Inflammatory macrophage treated with lipopolysaccharide for 4 hours (primary cell): ENCODE results near the gene GPC3.
"Not testable (repeated sequence)": the region's sequence is repeated elsewhere in the genome, so short reads cannot be mapped to it uniquely, and the experiment has no call there.

ENCODE experiments used
- DNase-seq: peaks from one replicate; pipeline ENCODE4 v3.0.0-alpha.2; 2020

The GPC3 gene

DNA sequence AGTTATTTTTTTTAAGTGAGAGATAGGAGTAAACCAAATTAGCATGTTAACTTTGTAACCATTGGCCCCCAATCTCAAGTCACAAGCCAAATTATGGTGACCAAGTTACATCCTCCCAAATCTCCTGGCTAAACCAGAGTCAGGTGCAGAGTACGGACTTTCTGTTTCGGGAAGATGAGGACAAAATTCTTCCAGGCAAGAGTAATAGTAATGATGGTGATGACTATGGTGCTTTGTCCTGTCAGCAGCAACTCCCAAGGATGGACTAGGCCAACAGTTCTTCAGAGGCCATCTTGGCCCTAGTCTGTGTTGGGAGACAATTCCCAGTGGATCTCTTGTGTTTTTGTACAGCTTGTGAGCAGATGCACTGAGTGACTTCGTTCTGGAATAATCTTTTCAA, 148.8 kb downstream of the GPC3 start:
- DNase-seq = no peak

DNA sequence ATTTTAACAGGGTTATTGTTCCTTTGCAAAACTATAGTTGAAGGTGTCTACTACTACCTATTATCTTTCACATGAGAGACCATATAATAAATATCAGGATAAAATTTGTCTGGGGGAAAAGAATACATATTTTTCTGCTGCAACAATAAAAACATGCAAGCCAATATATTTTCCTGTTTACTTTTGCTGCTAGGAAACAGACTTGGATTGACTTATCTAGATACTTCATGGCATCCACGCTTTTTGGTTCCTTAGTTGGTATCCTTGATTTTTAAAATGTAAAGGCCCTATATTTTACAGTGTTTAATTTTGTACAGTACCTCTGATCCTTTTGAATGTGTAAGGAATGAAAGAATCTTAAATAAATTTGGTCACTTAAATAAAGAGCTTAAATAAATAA, 150.6 kb downstream of the GPC3 start:
- DNase-seq = no peak

DNA sequence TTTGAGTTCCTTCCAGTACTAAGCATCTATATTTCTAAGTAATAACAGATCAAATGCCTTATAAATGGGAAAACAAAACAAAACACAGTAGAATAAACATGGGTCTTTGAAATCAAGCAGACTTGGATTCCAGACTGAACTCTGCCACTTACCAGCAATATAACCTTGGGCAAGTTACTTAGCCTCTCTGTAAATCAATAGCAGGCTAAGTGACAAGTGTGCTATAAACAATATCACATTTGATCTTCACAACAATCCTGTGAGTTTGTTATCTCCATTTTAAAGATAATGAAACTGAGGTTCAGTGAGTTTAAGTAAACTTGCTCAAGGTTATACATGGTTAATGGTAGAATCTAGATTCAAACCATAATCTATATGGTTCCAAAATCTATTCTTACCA, 165.8 kb downstream of the GPC3 start:
- DNase-seq = no peak

DNA sequence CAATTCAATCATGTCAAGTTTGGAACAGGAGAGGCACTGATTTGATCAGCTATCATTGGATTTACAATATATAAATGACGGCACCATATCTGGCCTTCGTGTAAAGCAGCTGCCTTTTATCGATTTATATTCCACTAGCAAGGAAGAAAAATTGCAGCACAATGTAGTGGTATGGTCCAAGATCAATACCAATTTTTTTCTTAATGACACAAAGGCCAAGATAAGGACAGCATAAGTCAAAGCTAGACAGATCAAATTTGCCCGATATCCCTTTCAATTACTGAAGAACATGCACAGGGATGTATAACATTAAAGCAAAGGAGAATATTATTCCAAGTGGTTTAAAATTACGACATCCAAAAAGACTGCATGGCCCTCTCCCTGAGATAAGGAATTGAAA, 167.4 kb downstream of the GPC3 start:
- no peak for DNase-seq

DNA sequence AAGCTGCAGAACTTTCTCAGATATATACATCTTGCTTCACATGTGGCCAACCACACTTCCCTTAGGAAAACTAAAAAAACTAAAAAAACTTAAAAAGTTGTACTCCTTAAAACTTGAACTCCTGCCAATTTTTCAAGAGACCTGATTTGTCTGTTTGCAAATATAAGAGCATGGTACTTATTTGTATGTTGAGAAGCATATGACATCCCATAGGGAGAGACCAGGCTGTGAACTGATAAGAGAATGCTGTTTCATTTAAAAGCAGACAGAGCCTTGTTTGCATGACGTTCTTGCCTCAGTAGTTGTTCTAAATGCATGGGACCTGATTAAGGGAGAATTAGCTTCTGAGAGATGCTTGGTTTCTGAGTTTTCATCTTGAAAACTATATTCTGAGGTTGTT, 169.9 kb downstream of the GPC3 start:
- no peak for DNase-seq

DNA sequence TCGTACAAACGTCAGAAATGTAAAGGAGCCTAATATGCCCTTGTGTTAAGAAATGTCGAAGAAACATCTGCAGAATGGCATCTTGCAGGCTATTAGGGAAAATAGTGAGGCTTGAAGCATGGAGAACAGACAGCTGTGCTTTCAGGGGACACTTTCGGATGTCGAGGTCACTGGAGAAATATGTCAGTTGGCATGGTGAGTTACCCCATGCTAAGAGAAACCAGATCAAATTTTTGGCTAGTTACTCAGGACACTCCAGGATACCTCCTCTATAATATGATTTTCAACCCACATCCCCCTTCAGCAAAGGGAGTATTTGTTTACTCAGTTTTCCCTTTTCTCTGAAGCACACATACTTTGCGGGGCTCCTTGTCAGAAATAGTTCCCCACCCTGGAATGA, 171.4 kb downstream of the GPC3 start:
- DNase-seq = no peak

DNA sequence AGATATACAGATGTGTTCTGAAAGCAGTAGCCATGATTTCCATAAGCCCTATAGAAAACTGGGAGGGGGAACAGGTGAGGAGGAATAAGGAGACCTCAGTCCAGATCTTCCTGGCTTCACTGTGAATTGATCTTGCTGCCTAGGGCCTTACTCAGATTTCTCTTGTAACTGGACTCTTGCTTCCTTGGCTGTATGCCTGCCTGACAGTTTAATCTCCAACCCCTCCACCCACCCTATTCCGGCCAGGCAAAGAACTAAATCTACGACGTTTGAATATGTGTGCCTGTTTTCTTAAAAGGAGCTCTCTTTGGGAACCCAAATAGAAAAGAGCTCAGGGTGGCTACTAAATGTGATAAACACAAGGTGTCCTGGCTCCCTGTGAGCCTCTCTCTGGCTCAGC, 173.0 kb downstream of the GPC3 start:
- no peak for DNase-seq

DNA sequence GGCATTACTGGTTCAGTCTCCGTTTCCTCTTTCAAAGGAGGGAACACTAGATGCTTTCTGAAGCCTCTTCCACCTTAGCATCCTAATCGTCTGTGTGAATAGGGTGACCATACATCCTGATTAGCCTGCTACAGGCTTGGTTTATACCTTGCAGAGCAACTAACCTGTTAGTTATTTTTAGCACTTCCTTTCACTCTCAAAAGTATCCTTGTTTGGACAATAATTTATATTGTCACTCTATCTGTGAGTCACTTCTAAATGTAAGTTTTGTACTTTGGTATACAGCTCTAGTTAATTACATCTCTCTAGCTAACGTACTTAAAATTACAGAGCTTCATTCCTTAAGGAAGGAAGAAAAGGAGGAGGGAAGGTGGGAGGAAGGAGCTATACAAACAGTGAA, 174.5 kb downstream of the GPC3 start:
- DNase-seq = no peak

DNA sequence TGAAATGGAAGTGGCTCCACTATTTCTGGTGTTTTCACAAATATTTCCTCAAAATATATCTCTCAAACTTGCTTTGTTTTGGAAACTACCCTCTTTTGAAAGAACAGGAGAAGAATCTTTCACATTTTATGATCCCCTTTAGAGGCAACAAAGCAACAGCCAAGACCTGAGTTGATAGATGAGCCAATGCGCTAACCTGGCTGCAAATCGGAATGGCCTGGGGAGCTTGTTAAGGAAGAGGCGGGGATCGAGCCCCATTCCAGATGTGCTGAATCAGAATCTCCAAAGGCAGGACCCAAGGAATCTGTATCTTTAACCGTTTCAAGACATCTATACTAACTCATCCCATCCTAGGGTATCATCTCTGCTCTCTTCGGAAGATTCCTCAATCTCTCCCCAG, 181.3 kb downstream of the GPC3 start:
- DNase-seq = no peak

DNA sequence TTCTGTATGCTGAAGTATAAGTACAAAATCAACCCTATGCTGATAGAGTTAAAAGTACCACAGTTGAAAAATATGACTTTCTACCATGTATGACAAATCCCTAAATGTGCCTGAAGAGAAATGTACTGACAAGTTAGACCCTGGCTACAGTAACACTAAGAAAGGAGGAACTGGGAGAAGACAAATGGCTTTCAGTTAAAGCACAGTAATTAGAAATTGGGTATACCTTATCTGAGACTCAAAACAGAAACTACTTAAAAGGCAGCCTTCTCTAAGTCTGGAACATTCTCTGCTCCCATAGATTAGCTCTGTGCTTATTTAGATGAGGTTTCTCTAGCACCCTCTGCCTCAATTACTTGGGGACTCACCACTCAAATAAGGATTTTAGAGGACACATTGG, 189.1 kb downstream of the GPC3 start:
- DNase-seq = no peak

DNA sequence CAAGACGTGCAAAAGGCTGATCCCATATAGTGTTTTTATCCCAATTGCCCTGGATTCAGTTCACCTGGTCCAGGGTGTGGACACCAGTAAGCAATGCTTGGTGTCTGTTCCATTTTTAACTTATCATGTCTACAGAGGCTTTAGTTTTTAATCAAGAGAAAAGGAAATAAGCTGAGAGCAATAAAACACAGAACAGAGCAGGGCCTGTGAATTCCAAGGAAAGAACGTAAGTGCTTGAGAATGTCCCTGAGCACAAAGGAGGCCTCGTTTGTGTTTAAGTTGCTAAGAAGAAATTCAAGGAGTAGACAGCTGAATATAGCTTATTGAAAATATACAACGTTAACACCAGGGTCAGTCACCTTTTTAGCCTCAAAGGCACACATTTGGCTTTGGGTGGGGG, 191.3 kb downstream of the GPC3 start:
- no peak for DNase-seq

DNA sequence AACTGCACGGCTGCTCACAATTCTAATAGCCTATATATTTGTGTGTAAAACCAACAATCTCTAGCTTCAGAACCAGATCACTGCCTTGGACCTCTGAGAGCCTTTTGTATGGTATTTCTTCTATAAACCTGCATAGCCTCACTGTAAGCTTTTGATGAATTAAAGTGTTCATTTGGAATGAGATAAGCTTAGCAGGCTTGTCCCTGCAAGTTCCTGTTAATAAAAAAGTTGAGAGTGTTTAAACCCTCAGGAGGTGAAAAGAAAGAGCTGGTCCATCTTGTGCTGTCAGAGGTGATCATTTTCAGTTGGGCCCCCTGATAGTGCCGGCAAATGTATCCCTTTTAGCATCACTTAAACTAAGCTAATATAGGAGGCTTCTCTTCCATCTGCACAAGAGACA, 191.8 kb downstream of the GPC3 start:
- DNase-seq = no peak

DNA sequence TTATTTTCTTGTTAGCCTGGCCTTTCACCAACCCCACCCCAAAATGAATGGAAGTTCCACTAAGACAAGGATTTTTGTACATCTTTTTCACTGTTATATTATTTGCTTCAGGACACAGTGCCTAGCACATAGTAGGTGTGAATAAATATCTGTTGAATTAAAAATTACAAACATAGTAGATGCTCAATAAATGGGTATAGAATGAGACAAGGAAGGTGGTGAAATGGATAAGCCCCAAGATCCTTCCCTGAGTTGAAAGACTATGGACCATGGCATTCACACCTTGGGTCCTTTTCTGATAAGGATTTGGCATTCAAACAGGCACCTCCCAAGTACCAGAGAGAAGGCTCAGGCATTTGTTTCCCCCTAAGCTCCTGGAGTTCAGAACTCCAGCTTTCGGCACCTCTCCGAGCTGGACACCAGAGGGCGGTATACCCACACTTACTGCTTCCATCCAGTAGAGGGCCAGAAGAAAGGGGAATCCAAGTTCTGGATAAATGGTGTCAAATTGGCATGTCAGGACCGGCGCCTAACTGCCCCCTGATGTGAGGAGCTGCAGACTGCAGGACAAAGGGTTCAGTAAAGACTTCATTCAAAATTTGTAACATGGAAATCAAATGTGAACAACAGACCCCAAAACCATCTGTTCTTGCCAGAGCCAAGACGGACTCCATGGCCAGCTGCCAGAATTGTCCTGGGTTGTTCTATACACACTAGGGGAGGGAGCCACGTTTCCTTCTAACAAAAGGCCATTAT, 193.0 kb downstream of the GPC3 start:
- DNase-seq = peak; percentile 42

DNA sequence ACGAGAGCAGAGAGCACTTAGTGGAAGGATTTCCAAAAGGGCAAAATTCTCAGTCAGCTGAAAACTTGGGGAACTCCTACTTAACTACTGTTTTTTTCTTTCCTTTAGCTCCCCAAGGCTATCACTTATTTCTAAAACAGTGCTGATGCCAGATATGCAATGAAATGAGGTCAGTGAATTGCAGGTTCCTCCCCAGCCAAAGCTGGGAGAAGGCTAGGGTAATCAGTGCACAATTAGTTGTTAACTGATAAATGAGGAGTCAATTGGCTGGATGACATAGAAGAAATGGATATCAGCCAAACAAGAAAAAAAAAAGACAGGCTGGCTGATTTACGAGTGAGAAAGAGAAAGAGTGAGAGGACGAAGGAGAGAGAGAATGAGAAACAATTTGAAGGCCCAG, 195.6 kb downstream of the GPC3 start:
- DNase-seq = no peak

DNA sequence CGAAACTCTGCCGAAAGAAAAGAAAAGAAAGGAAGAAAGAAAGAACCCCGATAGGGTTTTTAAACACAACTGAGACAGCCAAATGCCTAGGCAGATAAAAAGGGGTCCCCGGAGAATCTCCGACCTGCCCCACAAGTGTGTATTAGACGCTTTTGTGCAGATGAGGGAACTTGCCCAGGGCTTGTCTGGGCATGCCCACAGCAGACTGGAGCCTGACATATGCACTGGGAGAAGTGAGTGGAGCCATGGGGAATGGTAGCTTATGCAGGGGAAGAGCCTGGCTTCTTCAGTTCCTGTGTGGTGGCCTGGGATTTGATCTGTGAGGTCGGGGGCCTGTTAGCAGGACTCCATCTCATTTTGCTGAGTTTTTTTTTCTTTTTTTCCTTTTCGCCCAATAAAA, 199.0 kb downstream of the GPC3 start:
- no peak for DNase-seq

DNA sequence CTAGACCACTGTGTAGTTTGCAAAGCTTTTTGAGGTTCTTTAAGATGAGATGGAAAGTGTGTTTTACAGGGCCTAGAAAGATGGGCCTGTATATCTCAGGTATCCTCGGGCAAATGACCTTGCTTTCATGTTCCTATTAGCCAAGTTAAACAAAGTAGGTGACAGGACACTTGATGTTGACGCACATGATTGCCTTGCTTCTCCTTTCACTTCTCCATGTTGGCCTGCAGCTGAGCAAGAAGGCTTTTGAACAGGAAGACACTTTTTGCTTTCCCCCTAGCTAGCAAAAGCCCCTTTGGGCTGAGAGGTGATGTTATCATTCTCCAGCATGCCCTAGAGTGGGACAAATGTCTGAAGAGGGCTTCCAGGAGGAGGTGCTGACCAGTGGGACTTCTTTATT, 202.1 kb downstream of the GPC3 start:
- peak; percentile 50 for DNase-seq

DNA sequence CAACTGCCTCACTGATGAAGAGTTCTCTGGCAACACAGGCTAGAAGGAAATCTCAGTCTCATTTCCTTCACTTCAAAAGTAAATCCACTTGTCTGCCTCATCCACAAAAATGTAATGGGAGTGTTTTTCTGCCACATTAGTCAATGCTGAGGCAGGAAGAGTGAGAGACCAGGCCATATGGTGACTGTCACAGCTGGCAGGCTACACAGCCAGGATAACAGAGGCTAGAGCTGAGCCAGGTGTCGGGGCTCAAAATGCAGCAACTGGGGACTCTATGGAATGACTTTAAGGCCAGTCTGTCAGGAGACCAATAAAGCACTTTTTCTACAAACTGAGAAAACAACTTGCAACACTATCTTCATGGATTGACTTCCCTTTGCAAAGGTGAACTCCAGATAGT, 204.2 kb downstream of the GPC3 start:
- DNase-seq = no peak

DNA sequence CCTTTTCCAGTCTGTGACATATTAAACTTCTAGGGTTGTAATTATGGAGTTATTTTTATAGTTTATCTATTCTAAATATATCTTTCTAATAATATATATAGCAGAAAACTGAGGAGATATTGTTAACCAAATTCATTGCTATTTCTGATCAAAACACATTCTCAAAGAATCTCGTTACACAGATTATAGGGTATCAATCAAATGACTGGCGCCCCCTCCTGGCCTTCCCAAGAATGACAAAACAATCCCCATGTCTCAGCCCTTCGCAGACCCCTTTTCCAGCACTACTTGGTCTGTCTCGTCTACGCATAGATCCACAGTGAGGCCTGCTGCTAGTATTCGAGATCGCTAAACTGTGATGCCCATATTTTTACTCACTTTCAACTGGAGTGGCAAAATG, 209.3 kb downstream of the GPC3 start:
- no peak for DNase-seq

DNA sequence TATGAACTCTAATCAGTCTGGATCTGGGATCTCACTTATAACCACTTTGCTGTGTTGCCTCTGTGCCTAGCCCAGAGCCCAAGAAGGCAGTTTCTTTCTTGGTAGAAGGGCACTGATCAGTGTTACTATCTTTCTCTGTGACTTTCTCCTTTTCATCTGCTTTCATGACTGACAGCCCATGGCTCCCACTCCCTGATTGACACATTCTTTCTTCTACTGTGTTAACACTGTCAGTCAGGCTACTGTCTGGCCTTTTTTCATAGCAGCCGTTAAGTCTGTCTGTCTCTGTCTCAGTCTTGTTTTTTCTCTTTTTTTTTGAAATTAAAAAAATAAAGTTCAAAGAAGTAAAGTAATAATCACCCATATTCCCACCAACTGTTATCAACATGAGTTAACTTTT, 210.6 kb downstream of the GPC3 start:
- no peak for DNase-seq

DNA sequence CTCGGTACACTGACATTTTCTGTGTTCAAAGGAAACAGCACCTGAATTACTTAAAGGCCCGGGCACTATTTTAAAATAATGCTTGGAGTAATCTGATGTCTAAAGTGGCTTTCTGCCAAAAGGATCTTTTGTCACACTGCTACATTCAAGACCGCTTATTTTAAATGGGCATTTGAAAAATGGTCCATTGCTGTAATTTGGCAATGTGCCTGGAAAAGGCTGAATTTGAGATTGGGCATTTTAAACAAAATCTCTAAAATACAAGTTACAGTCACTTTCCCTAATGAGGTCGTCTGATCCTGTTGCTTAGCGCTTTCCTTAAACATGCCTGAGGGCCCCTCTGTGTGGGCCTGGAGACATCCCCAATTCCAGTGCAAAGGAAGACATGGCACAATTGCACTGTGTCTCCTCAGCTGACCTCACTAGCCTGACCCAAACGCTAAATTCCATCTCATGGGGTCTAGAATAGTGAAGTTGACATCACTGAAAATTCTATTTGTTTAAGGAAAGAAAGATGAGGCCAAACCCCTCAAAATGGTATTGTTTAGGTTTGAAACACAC, 214.2 kb downstream of the GPC3 start:
- DNase-seq = no peak

DNA sequence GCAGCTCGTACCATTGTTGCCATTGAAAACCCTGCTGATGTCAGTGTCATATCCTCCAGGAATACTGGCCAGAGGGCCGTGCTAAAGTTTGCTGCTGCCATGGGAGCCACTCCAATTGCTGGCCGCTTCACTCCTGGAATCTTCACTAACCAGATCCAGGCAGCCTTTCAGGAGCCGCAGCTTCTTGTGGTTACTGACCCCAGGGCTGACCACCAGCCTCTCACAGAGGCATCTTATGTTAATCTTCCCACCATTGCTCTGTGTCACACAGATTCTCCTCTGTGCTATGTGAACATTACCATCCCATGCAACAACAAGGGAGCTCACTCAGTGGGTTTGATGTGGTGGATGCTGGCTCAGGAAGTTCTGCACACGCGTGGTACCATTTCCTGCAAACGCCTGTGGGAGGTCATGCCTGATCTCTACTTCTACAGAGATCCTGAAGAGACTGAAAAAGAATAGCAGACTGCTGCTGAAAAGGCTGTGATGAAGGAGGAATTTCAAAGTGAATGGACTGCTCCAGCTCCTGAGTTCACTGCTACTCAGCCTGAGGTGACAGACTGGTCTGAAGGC, 222.3 kb downstream of the GPC3 start:
- not testable (repeated sequence) for DNase-seq

DNA sequence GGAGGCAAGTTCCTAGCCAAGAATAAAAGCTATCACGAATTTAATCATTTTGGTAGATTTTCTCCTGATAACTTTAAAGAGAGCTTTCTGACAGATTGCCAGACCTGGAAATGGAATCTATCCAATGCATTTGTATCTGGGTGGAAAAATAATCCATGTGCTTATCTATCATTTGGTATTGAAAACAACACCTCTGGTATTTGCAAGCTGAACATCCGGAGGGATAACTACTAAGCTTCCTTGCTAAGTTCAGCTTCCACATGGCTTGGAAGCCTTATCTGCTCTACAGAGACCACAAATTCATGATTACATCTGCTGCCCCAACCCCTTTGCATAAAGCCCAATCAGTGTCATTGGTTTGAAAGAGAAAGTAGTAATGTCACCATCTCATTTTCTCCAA, 230.7 kb downstream of the GPC3 start:
- DNase-seq = no peak

DNA sequence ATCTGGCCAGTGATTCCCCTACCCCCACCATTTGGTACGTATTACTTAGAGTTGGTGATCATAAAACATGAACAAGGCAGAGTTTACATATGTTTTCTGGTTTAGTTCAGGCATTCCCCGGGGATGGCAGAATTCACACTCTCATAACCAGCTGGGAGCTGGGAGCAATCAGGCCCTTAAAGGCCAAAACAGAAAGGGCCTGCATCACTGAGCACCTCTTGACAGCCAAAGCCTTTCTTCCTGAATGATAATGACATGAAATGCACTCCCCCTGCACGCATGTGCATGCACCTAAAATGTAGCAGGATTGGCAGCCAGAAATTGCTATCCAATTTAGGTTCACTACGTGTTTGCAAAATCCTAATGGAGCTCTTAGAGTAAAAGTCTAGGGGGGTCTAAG, 235.4 kb downstream of the GPC3 start:
- no peak for DNase-seq

DNA sequence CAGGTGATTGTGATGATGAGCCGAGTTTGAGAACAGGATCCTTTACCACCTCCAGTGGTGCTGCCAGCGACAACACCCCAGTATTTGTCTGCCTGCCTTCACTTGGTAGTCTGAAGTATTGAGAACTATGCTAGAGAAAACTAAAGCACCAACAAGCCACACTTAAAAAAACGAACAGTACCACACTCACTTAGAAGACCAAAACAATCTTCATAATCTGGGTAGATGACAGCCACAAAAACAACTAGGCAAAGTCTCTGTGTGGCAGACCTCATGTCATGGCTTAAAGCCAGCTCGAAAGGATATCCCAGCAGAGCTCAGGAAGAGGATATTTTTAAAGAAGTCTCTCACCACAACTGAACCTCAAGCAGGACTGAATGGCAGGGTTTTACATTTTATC, 236.0 kb downstream of the GPC3 start:
- no peak for DNase-seq

DNA sequence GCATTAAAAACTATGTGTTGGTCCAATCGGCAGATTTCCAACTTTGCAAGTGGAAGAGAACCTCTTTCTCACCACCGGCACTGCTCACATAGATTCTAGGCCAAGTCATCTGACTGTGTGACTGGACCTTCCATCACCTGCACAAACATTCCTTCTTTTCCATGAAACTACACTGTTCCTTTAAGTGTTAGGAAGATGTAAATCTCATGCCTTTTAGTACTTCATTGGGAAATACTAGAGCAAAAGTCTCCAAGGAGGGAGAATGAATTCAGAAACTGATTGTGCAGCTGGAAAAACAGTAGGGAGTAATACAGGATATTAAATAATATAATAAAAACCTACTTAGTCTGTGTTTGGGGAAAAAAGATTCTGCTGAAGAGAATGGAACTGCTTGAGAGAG, 238.2 kb downstream of the GPC3 start:
- no peak for DNase-seq
